Effector CD8-positive, alpha-beta T cell (primary cell): ENCODE measurements around the gene CMIP.

Experiments
- DNase-seq: peaks from one replicate; lab custom pipeline; 2025; lab: John Stamatoyannopoulos, UW

CMIP gene

DNA sequence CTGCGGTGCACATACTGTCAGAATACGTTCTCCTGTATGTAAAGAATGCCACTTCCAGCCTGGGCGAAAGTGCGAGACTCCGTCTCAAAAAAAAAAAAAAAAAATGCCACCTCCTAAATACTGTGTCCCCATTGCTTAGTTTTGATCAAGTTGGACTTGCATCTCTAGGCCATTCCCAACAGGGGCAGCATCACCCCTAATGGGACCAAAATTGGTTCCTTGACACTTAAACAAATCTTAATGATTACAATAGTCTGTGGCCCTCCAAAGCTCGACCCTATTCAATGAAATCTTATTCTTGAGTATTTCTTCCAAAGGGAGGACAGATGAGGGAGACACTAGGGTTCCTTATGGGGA, 179.8 kb downstream of the CMIP start:
- no peak for DNase-seq

DNA sequence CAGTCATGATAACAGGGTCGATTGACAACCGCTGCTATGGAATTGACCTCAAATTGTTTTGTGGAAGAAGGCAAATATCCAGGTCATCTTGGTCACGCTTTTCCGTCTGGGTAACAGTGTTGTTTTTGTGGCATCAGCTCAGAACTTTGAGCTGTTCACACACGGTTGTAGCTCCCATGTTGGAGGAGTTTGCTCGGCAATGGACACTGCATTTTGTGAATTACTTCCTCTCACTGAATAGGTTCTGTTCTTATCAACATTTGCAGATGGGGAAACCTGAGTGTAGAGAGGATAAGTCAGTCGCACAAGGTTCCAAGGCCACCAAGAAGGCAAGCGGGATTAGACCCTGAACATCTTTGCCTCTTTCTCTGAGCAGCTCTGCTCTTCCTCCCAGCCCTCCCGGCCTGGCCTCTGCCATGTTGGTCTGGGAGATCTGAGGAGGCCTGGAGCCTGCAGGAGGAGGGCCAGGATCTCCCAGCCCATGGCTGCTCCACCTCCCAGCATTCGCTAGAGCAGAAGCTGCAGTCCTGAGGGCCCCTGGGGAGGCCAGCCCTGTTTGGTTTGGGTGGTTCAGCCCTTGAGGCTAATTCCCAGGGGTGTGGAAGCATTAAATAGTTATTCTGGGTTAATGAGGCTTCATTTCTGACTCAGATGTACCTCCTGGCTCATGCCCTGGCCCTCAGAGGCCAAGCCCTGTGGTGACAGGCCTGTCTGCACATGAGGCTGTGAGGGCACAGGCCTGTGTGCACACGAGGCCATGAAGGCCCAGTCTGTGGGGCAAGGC, 180.3 kb downstream of the CMIP start:
- DNase-seq = no peak

DNA sequence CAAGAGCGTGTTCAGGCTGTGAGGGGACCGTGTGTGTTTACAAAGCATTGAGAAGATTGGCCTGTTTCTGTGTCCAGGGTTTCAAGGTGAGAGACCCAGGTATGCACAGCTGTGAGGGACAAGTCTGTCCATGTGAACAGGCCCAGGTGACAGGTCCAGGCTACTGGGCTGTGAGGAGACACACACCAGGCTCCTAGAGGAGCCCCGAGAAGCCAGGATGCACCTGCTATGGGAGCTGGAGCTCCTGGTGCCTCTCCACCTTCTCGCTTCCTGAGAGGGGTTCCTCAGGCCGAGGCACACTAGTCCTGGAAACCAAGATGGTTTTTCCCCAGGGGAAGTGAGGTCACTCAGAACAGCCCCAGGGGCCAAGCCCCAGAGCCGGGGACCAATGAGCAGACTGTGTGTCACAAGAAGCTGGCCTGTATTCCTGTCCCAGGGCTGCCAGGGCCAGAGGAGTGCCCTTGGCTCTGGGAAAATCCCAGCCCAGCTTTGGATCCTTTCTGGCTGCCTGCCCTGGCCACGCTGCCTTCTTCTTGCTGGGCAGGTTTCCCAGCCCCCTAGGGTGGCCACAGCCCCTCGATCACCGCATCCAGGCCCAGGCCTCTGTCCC, 181.0 kb downstream of the CMIP start:
- DNase-seq = no peak

DNA sequence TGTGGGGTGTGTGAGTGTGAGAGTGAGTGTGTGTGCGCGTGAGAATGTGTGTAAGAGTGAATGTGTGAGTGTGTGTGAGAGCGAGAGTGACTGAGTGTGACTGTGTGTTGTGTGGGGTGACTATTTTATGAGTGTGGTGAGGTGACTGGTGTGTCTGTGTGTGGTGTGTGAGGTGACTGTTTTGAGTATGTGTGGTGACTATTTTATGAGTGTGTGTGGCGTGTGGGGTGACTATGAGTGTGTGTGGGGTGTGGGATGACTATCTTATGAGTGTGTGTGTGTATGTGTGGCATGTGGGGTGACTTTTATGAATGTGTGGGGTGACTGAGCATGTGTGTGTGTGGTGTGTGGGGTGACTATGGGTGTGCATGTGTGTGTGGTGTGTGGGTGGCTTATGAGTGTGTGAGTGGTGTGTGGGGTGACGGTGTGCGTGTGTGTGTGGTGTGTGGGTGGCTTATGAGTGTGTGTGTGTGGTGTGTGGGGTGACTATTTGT, 181.6 kb downstream of the CMIP start:
- no peak for DNase-seq

DNA sequence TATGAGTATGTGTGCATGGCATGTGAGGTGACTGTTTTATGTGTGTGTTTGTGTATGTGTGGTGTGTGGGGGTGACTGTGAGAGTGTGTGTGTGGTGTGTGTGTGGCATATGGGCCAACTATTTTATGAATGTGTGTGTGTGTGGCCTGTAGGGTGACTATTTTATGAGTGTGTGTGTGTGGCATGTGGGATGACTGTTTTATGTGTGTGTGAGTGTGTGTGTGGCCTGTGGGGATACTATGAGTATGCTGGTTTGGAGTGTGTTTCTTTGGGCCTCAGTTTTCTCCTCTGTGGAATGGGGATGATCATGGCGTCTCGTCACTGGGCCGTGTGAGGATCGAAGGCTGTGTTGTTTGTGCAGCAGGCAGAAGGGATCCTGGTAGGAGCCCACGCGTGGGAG, 182.4 kb downstream of the CMIP start:
- no peak for DNase-seq

DNA sequence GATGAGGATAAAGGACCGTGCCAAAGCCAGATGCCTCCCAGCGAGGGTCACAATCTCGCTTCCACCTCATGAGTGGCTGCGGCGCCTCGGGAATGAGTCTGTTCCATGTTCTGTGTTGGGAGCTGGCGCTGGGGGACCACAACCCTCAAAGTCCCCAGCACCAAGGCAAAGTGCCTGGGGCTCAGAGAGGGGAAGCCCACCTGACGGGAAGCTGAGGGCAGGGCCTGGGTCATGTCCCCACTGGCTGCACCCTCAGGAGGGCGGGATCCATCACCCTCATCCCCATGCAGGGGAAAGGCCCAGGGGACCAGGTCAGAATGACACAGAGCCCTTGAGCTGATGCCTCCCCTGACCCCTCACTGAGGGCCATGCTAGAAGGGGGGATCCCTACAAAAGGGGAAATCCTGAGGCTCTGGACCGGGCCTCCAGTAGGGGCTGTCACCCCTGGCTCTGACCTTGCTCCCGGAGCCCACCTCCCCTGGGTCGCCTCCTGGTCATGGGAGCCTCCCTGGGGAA, 183.2 kb downstream of the CMIP start:
- DNase-seq = no peak

DNA sequence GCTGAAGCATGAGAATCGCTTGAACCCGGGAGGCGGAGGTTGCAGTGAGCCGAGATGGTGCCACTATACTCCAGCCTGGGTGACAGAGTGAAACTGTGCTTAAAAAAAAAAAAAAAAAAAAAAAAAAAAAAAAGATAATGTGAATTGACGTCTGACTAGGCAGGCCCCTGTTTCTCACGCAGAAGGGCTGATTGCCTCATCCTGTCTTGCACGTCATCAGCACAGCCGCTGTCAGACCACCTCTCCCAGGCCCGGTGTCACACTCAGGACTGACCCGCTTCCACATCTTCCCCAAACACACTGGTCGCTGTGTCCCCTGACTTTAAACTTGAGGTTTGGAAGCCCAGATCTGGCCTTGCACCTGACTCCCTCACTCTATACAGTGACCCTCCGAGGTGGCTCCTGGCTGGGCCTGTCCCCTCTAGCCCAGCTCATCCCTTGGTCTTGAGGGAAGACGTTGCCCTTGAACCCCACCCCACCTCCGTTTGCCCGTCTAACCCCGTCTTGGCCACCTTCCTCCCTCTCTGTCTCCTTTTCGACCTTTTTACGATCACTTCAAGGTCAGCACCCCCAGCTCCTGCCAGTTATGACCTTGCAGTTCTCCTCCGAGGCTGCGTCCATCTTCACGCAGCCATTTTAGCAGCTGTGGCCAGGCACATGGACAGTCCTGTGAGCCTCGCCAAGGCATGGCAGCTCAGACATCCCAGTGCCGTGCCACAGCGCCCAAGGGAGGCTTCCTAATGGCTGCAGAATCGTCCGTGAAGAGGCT, 184.6 kb downstream of the CMIP start:
- DNase-seq = no peak

DNA sequence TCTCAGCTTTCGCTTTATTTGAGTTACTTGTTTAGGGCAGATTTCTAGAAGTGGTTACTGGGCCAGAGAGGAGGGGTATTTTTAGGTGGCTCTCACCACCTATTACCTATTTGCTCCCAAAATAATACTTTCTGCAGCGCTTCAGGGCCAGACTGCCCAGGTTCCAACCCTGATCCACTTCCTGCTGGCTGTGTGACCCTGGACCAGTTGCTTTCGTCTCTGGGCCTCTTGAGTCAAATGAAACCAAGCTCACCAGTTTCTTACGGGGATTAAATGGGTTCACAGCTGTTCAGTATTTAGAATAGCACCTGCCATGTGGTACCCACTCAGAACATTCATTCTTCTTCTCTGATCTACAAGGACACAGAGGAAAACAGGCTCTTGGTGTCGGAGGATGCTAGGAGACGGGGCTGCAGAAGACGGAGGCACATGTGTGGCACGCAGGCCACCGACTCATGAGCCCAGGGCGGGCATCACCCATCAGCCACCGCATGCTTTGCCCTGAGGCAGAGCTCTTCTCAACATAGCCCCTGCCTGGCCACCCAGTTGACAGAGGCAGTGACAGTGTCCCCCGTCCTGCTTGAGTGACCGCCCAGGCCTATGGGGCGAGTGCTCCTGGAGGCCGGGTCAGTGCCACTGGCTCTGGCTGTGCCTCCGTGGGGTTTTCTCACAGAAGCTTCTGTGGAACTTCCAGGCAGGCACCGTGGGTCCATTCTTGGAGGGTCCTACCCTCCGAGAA, 185.5 kb downstream of the CMIP start:
- no peak for DNase-seq

DNA sequence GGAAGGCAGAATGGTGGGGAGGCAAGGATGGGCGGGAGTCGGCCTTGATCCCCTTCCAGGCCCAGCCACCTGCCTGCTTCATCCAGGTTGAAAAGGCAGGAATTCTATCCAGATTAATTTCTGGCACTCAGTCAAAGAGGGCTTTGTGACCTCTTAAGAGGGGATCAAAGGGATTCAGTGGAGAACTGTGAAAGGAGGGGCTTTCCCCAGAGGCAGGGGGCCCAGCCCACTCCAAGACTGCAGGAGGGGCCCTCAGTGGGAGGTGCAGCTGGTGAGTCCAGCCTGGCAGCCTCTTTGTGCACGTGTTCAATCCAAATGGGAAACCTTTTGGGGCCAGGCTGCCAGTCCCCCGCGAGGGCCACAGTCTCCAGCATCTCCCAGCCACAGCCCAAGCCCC, 186.0 kb downstream of the CMIP start:
- DNase-seq = no peak

DNA sequence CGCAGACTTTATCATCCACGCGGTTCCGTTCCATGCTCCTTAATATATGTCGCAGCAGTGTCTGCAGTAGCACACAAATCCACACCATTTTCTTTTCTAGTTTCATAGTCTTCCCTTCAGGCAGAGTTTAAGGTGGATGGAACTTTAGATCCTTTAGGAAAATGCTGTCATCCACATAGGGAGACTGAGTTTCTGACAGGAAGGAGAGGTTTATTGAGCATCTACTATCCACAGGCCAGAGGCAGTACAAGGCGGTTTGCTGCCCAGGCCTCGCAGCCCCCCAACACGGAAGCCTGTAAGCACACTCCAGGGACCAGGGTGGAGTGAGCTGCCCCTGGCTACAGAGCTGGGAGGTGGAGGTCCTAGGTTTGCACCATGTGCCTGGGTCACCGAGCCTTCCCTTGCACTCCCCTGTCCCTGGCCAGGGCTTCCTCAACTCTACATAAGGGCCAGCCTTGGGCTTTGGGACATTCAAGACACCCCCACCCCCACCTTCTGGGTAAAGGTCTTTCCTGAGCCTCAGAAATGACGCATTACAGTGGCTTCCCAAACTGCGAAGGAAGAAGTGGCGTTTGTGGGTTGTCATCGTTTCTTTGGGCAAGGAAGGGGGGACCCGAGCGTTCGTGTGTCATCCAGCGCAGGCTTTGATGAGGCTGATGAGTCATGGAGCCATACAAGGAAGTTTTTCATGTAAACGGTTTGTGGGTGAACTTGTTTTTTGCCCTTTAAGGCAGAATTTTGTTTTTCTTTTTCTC, 188.0 kb downstream of the CMIP start:
- peak; percentile 21 for DNase-seq

DNA sequence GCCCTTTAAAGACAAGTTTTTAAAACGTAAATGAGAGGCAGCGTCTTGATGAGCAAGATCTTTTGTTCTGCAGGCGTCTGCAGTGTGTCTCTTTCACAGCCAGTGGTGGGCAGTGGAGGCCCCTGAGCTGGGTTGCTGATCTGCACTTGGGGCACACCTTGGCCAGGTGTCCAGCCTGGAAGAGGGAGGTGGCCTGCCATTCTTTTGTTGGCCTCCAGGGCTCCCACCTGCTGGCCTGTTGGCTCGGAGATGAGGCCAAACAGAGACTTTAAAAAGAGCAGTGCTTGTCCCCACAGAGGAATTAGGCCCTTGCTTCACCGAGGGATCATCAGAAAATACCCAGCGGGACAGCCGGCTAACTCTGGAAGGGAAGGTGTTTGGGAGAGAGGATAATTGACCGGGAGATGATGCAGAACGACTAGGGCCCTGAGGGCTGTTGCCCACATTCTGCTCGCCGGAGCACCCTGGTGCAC, 188.6 kb downstream of the CMIP start:
- no peak for DNase-seq

DNA sequence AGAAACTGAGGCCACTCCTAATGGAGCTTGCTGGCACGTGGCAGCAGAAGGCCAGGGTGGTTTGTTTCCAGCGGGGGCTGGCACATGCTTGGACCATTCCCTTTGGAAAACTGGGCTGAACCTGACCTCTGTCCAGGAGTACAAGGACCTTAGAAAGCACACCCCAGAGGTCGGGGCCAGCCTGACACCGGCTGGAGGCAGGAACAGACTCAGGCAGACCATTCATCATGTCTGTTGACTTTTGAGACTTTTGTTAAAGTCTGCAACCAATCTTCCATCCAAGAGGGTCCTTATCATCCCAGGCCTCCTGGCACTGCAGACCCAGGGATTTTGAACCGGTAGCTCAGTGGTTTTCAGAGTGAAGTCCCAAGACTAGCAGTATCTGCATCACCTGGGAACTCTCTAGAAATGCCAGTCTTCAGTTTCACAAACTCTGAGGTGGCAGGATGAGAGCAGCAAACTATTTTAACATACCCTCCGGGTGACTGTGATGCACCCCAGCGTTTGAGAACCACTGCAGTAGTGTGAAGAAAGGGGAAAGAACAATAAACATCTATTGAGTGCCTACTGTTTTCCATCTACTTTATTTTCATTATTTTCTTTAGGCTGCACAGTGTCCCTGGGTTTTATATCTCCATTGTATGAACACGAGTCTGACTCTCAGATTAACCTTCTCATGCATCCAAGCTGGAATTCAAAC, 189.2 kb downstream of the CMIP start:
- DNase-seq = no peak

DNA sequence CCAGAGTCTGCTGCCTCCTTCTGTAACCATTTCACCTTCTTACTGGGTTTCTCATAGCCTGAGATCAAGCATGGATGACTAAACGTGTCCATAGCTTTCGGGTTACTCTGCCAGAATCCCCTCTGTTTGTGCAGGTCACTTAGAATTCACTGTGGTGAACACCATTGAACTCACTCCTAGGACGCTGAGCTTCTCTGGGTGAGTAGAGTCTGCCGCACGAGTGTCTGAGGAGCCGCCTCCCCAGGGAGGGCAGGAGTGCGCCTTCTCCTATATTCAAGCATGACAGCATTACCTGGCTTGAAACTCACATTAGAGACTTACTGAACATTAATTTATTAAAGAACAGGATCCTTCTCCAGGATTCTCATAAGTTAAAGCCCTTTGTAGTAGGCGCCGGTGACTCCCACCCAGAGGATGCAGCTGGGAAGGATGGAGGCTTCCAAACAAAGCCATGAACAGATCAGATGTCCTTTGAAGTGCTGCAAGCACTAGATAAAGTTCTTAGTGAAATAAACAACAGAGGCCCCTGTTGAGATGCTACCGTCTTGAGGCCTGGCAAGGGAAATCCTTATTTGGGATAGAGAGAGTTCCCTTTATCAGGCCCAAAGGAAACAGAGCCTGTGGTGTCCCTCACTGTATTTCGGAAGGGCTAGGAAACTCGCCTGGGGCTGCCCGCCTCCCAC, 189.9 kb downstream of the CMIP start:
- no peak for DNase-seq

DNA sequence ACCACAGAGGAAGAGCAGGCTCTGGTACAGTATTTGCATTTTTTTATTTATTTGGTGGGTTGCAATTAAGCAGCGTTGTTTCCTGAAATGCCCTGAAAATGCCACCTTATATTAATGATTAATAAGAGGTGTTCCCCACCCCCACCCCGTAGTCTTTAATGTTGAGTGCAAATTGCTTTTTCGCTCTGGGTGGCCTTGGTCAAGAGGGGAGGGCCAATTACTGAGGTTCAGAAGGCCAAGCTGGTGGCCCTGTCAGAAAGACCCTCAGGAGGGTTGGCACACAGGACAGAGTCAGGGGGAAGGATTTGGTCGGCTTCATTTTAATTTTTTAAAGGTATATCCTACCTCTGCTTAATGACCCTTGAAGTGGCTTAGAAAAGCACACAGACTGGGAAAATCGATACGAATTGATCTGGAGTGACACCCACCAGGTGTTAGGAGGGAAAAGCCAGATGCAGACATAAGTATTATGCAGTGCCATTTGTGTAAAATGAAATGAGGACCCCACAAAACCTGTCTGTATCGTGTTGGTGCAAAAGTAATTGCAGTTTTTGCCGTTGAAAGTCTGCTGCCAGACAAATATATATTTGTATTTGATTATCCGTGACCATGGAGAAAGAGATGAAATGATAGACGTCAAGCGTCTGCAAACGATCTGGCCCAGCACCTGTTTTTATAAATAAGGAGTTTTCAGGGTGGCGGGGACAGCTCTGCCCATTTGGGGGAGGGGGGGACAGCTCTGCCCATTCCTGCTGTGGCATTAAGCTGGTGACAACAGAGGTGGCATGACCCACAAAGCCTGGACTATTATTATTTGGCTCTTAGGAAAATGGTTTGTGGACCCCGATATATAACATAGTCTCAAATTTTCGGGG, 190.7 kb downstream of the CMIP start:
- DNase-seq = no peak

DNA sequence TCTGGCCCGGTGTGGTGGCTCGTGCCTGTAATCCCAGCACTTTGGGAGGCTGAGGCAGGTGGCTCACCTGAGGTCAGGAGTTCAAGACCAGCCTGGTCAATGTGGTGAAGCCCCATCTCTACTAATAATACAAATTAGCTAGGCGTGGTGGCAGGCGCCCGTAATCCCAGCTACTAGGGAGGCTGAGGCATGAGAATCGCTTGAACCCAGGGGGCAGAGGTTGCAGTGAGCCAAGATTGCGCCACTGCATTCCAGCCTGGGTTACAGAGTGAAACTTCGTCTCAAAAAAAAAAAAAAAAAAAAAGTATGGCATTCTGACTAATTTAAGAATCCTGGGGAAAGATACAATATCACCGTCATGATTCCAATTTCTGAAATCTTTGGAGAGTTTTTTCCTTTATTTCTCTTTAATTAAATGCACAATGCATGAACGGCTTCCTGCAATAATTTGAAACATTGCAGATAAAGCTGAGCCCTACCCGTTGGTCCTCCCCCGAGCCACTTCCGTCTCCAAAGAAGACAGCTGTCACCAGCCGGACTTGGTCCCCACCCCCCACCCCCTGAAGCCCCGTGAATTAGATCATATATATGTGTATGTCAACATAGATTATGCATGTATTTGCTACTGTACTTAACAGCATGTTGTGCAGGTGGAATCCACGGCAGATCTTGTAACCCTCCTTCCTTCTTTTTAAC, 191.8 kb downstream of the CMIP start:
- no peak for DNase-seq

DNA sequence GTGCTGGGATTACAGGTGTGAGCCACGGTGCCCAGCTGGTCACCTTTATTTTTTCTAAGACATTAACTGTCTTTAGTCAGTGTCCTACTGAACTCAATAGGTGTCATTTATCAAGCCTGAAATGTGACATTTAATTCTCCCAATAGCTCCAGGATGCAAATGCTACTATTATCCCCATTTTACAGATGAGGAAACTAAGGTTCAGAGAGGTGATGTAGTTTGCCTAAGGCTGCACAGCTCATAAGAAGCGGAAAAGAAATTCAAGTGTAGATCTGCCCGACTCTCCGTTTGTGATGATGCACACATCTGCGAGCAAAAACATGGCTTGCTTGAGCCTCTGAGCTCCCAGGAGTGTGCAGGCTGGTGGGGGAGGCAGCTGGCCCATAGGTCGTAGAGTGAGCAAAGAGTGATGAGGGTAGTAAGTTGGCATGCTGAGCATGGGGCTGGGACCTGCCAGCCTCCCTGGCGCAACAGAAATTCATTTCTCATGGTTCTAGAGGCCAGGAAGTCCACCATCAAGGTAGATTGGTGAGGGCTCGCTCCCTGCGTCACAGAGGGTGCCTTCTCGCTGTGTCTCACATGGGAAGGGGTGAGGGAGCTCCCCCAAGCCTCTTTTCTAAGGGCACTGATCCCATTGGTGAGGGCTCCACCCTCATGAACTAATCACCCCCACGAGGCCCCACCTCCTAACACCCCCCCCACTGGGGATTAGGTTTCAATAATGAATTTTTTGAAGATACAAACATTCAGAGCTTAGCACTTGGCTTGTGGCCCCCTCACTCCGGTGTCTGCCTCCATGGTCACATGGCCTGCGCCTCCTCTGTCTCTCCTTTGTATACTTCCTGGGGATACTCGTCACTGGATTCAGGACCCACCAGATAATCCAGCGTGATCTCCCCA, 193.0 kb downstream of the CMIP start:
- DNase-seq = no peak

DNA sequence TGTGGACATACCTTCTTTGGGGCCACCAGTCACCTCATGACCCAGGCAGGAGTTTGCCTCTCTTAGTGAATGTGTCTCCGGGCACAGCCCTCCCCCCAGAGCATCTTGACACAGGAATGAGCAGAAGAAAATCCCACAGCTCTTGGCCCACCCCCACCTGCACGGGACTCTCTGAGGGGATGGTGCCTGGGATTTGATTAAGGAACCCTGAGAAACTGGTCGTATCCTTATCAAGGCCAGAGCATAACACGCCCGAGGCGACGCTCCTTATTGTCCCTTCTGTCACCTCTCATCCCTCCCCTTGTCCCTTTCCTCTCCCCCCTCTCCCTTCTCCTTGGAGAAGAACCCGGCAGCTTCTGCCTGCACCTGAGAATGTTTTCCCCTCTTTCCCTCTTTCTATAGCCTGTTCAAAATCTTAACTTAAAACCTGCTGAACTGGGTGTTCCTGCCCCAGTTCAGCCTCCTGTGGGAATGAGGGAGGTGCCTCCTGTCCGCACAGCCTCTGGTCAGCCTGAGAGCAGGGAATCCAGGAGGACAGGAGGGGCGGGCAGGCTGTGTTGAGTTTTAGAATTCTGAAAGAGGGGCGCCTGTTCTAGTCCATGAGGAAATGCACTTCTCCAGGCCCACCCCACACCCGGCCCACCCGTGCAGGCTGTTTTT, 193.8 kb downstream of the CMIP start:
- no peak for DNase-seq
